Fibroblast of pulmonary artery (primary cell): ENCODE results near the gene EHBP1.

ENCODE experiments used
- DNase-seq: peaks from one replicate; pipeline ENCODE4 v3.0.0-alpha.2; 2010; ENCODE audit warnings: low read depth
- H3K4me3 ChIP-seq: replicated peaks from 2 replicates; pipeline ENCODE4 v1.5.1; 2011; ENCODE audit warnings: low read depth, mild to moderate bottlenecking, control low read depth, low read length, moderate library complexity
- CTCF ChIP-seq: IDR thresholded peaks from 2 replicates; pipeline ENCODE4 v1.5.1; 2011; ENCODE audit warnings: mild to moderate bottlenecking, control low read depth, low read length, inconsistent platforms; ENCODE audit errors: missing control alignments

Gene EHBP1

GRCh38 chr2:62672601-62673000 lies 32.9 kb upstream of the EHBP1 start:
- H3K4me3 ChIP-seq: no peak overlapping the region
- no peak for TF ChIP-seq CTCF
- peak; percentile 78 for DNase-seq

- TF ChIP-seq CTCF: no peak
- no peak overlapping the region for H3K4me3 ChIP-seq
- DNase-seq: no peak
These were observed 30.5 kb upstream of the EHBP1 start for GRCh38 chr2:62675062-62675461.

- no peak for DNase-seq
- TF ChIP-seq CTCF: no peak
- H3K4me3 ChIP-seq: no peak overlapping the region
These were observed 20.3 kb upstream of the EHBP1 start for GRCh38 chr2:62685256-62685655.

GRCh38 chr2:62686012-62686685 lies 19.4 kb upstream of the EHBP1 start:
- no peak for TF ChIP-seq CTCF
- H3K4me3 ChIP-seq: no peak overlapping the region
- no peak for DNase-seq

- no peak for DNase-seq
- TF ChIP-seq CTCF: no peak
- no peak overlapping the region for H3K4me3 ChIP-seq
These were observed 17.9 kb upstream of the EHBP1 start for GRCh38 chr2:62687636-62688035.

- no peak overlapping the region for H3K4me3 ChIP-seq
- DNase-seq: no peak
- TF ChIP-seq CTCF: no peak
These were observed 16.7 kb upstream of the EHBP1 start for GRCh38 chr2:62688771-62689170.

GRCh38 chr2:62691186-62691585 lies 14.3 kb upstream of the EHBP1 start:
- no peak overlapping the region for H3K4me3 ChIP-seq
- no peak for TF ChIP-seq CTCF
- DNase-seq: no peak
